Spleen (tissue), 11 donors: Measurements from ENCODE around the gene HBQ1. TPM values are rescaled to one million over a fixed set of nuclear protein-coding genes. Genes with fewer than 3 reads are reported as not detected.
"Not testable (repeated sequence)": the region's sequence is repeated elsewhere in the genome, so short reads cannot be mapped to it uniquely, and the experiment has no call there.

Source experiments
- DNase-seq: peaks from one replicate; pipeline ENCODE4 v3.0.0-alpha.2; 2020
- H3K27ac ChIP-seq, 8 donors: fragments of 200-600 bp; sonication (generic) in 7 of 8; 1 replicate in 4 of 8; 2 replicates in 4 of 8; pipeline versions ENCODE4 v1.5.0 to v1.8.0; 2016 to 2021; ENCODE audit warnings: inconsistent platforms in 4 of 8, mild to moderate bottlenecking in 4 of 8, moderate library complexity in 1 of 8
- H3K27me3 ChIP-seq, 7 donors: fragments of 200-600 bp; sonication (generic) in 6 of 7; replicated peaks in 1 of 7; 1 replicate in 4 of 7; 2 replicates in 3 of 7; pipeline versions ENCODE4 v1.5.0 to v1.8.0; 2016 to 2021; ENCODE audit warnings: inconsistent platforms in 3 of 7, mild to moderate bottlenecking in 1 of 7
- H3K36me3 ChIP-seq, 6 donors: fragments of 200-600 bp; sonication (generic) in 5 of 6; 1 replicate in 4 of 6; 2 replicates in 2 of 6; pipeline versions ENCODE4 v1.5.0 to v1.8.0; 2016 to 2021; ENCODE audit warnings: inconsistent platforms in 2 of 6
- H3K4me1 ChIP-seq, 6 donors: fragments of 200-600 bp; sonication (generic) in 5 of 6; 1 replicate in 3 of 6; 2 replicates in 3 of 6; pipeline versions ENCODE4 v1.5.0 to v1.8.0; 2016 to 2021; ENCODE audit warnings: inconsistent platforms in 3 of 6
- H3K4me3 ChIP-seq, 8 donors: fragments of 200-600 bp; sonication (generic) in 7 of 8; 1 replicate in 4 of 8; 2 replicates in 4 of 8; pipeline versions ENCODE4 v1.5.0 to v1.8.0; 2016 to 2021; ENCODE audit warnings: inconsistent platforms in 4 of 8, mild to moderate bottlenecking in 4 of 8, moderate library complexity in 2 of 8
- H3K9me3 ChIP-seq, 8 donors: fragments of 200-600 bp; sonication (generic) in 7 of 8; 1 replicate in 4 of 8; 2 replicates in 4 of 8; pipeline versions ENCODE4 v1.5.0 to v1.8.0; 2016 to 2021; ENCODE audit warnings: inconsistent platforms in 4 of 8
- POLR2A ChIP-seq, 3 donors: fragments of 450-650 bp; IDR thresholded peaks; one replicate each; pipeline ENCODE4 v1.5.1; 2017; ENCODE audit warnings: antibody characterized with exemption in 3 of 3, mild to moderate bottlenecking in 1 of 3
- POLR2AphosphoS5 ChIP-seq, 3 donors: sonication (generic); formaldehyde crosslinking; IDR thresholded peaks; one replicate each; pipeline ENCODE4 v1.5.1; 2017; ENCODE audit warnings: antibody characterized with exemption in 3 of 3
- WGBS, 5 donors: extraction: QIAGEN DNeasy Blood & Tissue Kit in 3 of 5; methylation state at CpG; one replicate each; pipeline versions ENCODE4 v1.1.5 to v1.1.7; 2013 to 2018; 5-methylcytosine and 5-hydroxymethylcytosine counted together
- intact Hi-C: fragments of 100-400 bp; cut with DNase I; formaldehyde crosslinking; loops from one replicate; pipeline ENCODE4 v1.15.0; 2023; ENCODE audit warnings: low total_unique reads
- polyA plus RNA-seq, 3 donors: library from polyadenylated mRNA; stranded (reverse); fragments of 200-250 nt; gene quantifications; one replicate each; pipeline ENCODE4 v1.2.1, GENCODE V29; 2013
- total RNA-seq, 7 donors: library from RNA; depleted of rRNA in 3 of 7; stranded (reverse); fragments of >200 nt in 3 of 7; fragmentation: NEBNext Ultra II Directional in 4 of 7; extraction: Animal tissue kit (Norgen Biotek cat#: 25700) in 4 of 7; gene quantifications; one replicate each; pipeline versions ENCODE4 v1.1.0 to v1.2.1, GENCODE V29; 2016 to 2021
- TF ChIP-seq, protein P1 (sequence below), 11 experiments: fragments of 200-600 bp in 7 of 11; fragments of 450-650 bp in 4 of 11; sonication (generic) in 4 of 11; IDR thresholded peaks in 8 of 11; conservative IDR thresholded peaks in 3 of 11; 1 replicate in 7 of 11; 2 replicates in 4 of 11; pipeline versions ENCODE4 v1.4.0 to v1.8.0; 2016 to 2021; ENCODE audit warnings: antibody characterized with exemption in 11 of 11, inconsistent platforms in 4 of 11, mild to moderate bottlenecking in 1 of 11
- donor health status: healthy with polysubstance abuse.
- donor health status: DM: no; HTN: no; CAD: no; lungs with moderate emphysema.
- donor health status: DM: no; HTN: no; CAD: no.
- donor health status: Bipolar disorder and iron deficiency.
- donor health status: healthy.
- donor health status: DM: no; HTN: no; CAD: no.
- donor health status: DM: yes; HTN: yes; CAD: no.

The HBQ1 gene
- total and polyA plus RNA-seq, 10 donors, result 0.41 to 11.3 (median 6.6) TPM; not detected in 3

DNA sequence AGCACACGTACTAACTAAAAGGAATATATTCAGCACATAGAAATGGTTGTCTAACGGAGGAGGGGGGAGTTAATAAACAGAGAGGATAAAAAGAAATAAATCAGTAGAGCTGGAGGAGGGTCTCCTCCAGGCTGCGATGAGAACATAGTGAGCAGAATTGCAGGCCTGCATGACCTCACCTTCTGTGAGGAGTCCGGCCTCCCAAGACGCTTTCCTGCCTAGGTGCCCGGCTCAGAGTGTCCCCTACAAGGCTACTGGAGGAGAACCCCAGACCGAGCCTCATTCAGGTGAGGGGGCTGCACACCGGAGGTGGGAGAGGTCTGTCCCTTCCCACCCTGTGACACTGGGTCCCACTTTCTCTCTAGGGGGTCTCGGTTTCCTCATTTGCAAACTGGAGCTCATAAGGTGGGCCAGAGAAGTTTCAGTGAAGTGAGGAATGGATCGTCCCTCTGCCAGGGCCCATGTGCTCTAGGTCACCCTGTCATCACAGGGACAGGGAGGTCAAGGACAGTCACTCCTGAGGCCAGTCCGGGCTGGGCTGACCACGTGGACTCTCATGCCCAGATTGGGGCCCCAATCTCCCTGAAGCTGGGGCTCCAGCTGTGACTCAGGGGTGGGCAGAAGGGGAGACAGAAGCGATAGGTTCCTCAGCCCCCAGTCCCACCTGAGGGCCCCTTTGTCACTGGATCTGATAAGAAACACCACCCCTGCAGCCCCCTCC is 17.8 kb upstream of the HBQ1 start:
- WGBS, 5 donors, result 84 to 92% (median 87%) methylated on average over 11 to 13 of the region's 13 CpGs
- H3K36me3 ChIP-seq, result no peaks in the 10 kb centered on the region
- no peaks in the 10 kb centered on the region for H3K9me3 ChIP-seq
- intact Hi-C loops, result no loop called here
- peaks cover 13 to 24% (median 20%) of the 10 kb centered on the region in 6 donors for H3K4me1 ChIP-seq
- H3K4me3 ChIP-seq, result no peak overlapping the region
- peaks cover 0 to 70% (median 36%) of the 10 kb centered on the region in 7 donors for H3K27me3 ChIP-seq
- no peak for TF ChIP-seq POLR2A (IDR thresholded peaks at IDR 0.05)
- TF ChIP-seq, protein P1, sequence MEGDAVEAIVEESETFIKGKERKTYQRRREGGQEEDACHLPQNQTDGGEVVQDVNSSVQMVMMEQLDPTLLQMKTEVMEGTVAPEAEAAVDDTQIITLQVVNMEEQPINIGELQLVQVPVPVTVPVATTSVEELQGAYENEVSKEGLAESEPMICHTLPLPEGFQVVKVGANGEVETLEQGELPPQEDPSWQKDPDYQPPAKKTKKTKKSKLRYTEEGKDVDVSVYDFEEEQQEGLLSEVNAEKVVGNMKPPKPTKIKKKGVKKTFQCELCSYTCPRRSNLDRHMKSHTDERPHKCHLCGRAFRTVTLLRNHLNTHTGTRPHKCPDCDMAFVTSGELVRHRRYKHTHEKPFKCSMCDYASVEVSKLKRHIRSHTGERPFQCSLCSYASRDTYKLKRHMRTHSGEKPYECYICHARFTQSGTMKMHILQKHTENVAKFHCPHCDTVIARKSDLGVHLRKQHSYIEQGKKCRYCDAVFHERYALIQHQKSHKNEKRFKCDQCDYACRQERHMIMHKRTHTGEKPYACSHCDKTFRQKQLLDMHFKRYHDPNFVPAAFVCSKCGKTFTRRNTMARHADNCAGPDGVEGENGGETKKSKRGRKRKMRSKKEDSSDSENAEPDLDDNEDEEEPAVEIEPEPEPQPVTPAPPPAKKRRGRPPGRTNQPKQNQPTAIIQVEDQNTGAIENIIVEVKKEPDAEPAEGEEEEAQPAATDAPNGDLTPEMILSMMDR (IDR thresholded peaks at IDR 0.05 in 8 of 11, conservative IDR thresholded peaks at IDR 0.05 in 3 of 11), result no peak
- TF ChIP-seq POLR2AphosphoS5 (IDR thresholded peaks at IDR 0.05), result no peak
- DNase-seq, result no peak
- H3K27ac ChIP-seq, result no peak overlapping the region

DNA sequence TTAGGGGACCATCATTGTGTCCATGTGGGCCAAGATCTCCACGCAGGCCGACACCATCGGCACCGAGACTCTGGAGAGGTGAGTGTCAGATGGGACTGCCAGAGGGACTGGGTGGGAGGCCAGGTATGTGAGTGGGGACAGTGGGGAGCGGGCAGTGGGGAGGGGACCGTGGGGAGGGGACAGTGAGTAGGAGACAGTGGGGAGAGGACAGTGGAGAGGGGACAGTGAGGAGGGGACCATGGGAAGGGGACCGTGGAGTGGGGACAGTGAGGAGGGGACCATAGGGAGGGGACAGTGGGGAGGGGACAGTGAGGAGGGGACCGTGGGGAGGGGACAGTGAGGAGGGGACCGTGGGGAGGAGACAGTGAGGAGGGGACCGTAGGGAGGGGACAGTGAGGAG is 17.1 kb upstream of the HBQ1 start:
- 80 to 95% (median 90%) methylated on average over 7 to 10 of the region's 10 CpGs for WGBS, 5 donors
- H3K9me3 ChIP-seq, intact Hi-C loops, DNase-seq, H3K36me3 ChIP-seq, H3K4me3 ChIP-seq, H3K27ac ChIP-seq: not testable (repeated sequence)
- H3K4me1 ChIP-seq, result peaks cover 13 to 24% (median 20%) of the 10 kb centered on the region in 6 donors
- peaks cover 0 to 70% (median 39%) of the 10 kb centered on the region in 7 donors for H3K27me3 ChIP-seq

DNA sequence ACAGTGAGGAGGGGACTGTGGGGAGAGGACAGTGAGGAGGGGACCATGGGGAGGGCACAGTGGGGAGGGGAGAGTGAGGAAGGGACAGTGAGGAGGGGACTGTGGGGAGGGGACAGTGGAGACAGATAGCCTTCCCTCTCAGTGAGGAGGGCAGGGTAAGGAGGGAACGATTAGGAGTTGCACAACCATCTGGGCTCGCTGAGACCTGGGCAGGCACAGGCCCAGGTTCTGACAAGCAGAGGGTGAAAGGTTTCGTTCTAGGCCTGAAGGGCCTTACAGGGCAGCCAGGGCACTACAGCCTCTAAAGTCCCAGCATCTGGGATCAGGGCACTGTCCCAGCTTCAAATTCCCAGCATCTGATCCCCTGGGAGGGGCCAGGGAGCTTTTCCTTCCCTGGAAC is 16.6 kb upstream of the HBQ1 start:
- WGBS, 5 donors, result 9 to 35% (median 20%) methylated on average over 2 to 3 of the region's 3 CpGs; no CpG with 5 or more reads in 1 of the 5 donors

DNA sequence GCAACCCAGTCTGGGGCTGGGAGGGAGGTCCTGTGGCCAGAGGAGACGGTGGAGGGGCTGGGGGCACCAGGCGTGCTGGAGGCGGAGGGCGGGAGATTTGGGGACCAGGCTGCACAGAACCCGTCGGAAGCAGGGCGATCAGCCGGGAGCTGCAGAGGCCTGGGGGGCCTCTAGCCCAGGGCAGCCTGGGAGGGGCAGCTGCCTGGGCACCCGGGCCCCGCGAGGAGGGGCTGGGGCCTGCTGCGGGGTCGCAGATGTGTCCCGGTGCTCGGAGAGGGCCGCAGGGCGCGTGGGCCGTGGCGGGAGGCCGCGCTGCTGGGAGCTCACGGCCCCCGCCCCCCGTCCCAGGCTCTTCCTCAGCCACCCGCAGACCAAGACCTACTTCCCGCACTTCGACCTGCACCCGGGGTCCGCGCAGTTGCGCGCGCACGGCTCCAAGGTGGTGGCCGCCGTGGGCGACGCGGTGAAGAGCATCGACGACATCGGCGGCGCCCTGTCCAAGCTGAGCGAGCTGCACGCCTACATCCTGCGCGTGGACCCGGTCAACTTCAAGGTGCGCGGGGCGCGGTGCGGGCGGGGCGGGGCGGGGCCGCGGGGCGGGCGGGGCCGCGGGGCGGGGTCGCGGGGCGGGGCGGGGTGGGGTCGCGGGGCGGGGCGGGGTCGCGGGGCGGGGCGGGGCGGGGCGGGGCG is 16.0 kb upstream of the HBQ1 start:
- peaks cover 0 to 74% (median 48%) of the 10 kb centered on the region in 7 donors for H3K27me3 ChIP-seq
- WGBS, 5 donors, result 0% methylated on average over 27 of the region's 80 CpGs; no CpG with 5 or more reads in 4 of the 5 donors
- intact Hi-C loops, H3K36me3 ChIP-seq, H3K4me3 ChIP-seq, H3K9me3 ChIP-seq, DNase-seq, H3K27ac ChIP-seq: not testable (repeated sequence)
- H3K4me1 ChIP-seq, result peaks cover 13 to 24% (median 20%) of the 10 kb centered on the region in 6 donors

More for the DNA sequence above, 16.6 kb upstream of the HBQ1 start:
- H3K36me3 ChIP-seq, H3K4me3 ChIP-seq, DNase-seq, intact Hi-C loops, H3K27ac ChIP-seq, H3K9me3 ChIP-seq: not testable (repeated sequence)
- peaks cover 0 to 70% (median 42%) of the 10 kb centered on the region in 7 donors for H3K27me3 ChIP-seq
- peaks cover 13 to 24% (median 20%) of the 10 kb centered on the region in 6 donors for H3K4me1 ChIP-seq

DNA sequence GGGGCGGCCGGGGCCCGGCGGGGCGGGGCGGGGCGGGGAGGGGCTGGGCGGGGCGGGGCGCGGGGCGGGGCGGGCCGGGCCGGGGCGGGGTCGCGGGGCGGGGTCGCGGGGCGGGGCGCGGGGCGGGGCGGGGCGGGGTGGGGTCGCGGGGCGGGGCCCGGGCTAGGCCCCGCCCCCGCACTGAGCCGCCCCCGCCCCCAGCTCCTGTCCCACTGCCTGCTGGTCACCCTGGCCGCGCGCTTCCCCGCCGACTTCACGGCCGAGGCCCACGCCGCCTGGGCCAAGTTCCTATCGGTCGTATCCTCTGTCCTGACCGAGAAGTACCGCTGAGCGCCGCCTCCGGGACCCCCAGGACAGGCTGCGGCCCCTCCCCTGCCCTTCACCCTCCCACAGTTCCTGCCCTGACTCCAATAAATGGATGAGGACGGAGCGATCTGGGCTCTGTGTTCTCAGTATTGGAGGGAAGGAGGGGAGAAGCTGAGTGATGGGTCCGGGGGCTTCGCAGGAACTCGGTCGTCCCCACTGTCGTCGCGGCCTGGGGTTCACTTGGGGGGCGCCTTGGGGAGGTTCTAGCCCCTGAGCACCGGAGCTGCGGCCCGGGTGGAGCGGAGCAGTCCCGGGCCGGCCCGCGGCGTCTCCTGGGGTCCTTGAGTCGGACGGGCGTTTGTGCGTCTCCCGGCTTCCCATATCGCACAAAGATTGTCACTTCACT is 15.3 kb upstream of the HBQ1 start:
- Histone ChIP-seq H3K4me1 (peaks cover 13 to 24% (median 20%) of the 10 kb centered on the region in 6 donors), H3K27ac (no peak overlapping the region), H3K36me3 (no peaks in the 10 kb centered on the region), H3K4me3 (peak overlapping the region in 3 of 8 donors; percentile 27 to 61 (median 33)), H3K9me3 (no peaks in the 10 kb centered on the region), H3K27me3 (peaks cover 0 to 75% (median 50%) of the 10 kb centered on the region in 7 donors)
- intact Hi-C loops, result no loop called here
- no peak for DNase-seq
- TF ChIP-seq, protein P1 (IDR thresholded peaks at IDR 0.05 in 8 of 11, conservative IDR thresholded peaks at IDR 0.05 in 3 of 11), result no peak
- TF ChIP-seq POLR2A (IDR thresholded peaks at IDR 0.05), result no peak
- no peak for TF ChIP-seq POLR2AphosphoS5 (IDR thresholded peaks at IDR 0.05)
- WGBS, 5 donors, result 2 to 5% (median 3%) methylated on average over 9 to 55 of the region's 77 CpGs
